AG09309 (cell line): ENCODE data around the gene TRPM3.
A peak's percentile ranks its signal among the peaks of the same experiment; 100 is the strongest.

Experiments used
- DNase-seq: peaks from one replicate; pipeline ENCODE4 v3.0.0-alpha.2; 2010; ENCODE audit warnings: low read depth
- H3K4me3 ChIP-seq: 2 replicates; pipeline ENCODE4 v1.5.1; 2011; ENCODE audit warnings: mild to moderate bottlenecking, low read depth, low read length, moderate library complexity; ENCODE audit not compliant: control insufficient read depth
- CTCF ChIP-seq: IDR thresholded peaks from 2 replicates; pipeline ENCODE4 v1.5.1; 2011; ENCODE audit warnings: mild to moderate bottlenecking, low read depth, low read length, inconsistent platforms; ENCODE audit not compliant: insufficient read depth, control insufficient read depth; ENCODE audit errors: missing control alignments

The TRPM3 gene

DNA sequence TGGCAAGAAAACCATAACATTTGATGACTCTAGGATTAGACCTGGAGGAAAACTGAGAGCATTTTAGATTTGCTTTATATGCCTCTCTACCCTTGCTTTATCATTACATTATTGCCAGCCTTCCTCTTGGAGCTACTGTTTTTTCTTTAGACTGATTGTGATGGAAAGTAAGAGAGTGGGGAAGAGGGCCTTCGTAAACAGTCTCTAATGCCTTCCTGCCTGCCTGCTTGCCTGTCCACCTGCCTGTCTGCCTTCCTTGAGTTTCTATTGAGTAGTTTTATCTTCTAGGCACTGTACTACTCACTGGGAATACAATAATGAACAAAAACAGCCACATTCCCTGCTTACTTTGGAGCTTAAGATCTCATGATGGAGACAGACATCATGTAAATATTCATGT, 189.3 kb downstream of the TRPM3 start:
- no peak for DNase-seq
- no peak for TF ChIP-seq CTCF
- no peak overlapping the region for H3K4me3 ChIP-seq

GRCh38 chr9:70927530-70927929, 193.9 kb downstream of the TRPM3 start:
- DNase-seq, result no peak
- no peak for TF ChIP-seq CTCF

GRCh38 chr9:70924895-70925547, 196.4 kb downstream of the TRPM3 start:
- peak; percentile 79 for TF ChIP-seq CTCF
- peak; percentile 89 for DNase-seq
- H3K4me3 ChIP-seq, result peak overlapping the region; percentile 8

More at GRCh38 chr9:70927530-70927929, 193.9 kb downstream of the TRPM3 start:
- H3K4me3 ChIP-seq, result no peak overlapping the region

GRCh38 chr9:70924380-70924779, 197.0 kb downstream of the TRPM3 start:
- peak overlapping the region; percentile 8; the same call in 1 of the 2 replicates for H3K4me3 ChIP-seq
- TF ChIP-seq CTCF, result no peak
- peak; percentile 88 for DNase-seq

DNA sequence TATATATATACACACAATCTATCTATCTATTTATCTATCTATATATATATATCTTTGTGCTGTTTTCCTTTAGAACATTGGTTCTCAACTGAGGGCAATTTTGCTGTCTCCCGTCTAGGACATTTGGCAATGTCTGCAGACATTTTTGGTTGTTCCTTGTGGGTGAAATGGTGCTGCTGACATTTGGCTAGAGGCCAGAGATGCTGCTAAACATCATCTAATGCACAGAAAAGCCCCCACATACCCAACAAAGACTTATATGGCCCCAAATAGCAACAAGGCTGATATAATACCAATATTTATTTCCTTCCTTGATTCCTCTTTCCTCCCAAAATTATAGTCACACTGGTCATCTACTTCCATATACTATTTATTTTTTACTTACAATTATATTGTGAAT, 197.5 kb downstream of the TRPM3 start:
- DNase-seq, result no peak
- H3K4me3 ChIP-seq, result no peak overlapping the region
- TF ChIP-seq CTCF, result no peak

- no peak for TF ChIP-seq CTCF
- no peak overlapping the region for H3K4me3 ChIP-seq
- no peak for DNase-seq
Observed at GRCh38 chr9:70921136-70921535, 200.3 kb downstream of the TRPM3 start.
